ENCODE measurements around the gene PAX1. TPM values are rescaled to one million over a fixed set of nuclear protein-coding genes. Genes with fewer than 3 reads are reported as not detected.

Gene PAX1
- not detected in 2 replicates for total RNA-seq (2014; rRNA removed; shearing (Covaris generic); ENCODE audit: low replicate concordance)

- DNase-seq (ENCODE audit: low read depth), result no peak
- in situ Hi-C loops (cut with HindIII; ENCODE audit: low pct_unique_long_range_greater_than_20kb, low sequenced_read_pairs), result no loop called here
These were observed at the start of gene PAX1 for GRCh38 chr20:21705575-21706260. Gene PAX1, plus strand, starts transcription at chr20:21705664. Its CDS starts 49 bp downstream, at chr20:21705713.

GRCh38 chr20:21656308-21657067 is 49.0 kb upstream of the PAX1 start:
- in situ Hi-C loops (cut with HindIII; ENCODE audit: low pct_unique_long_range_greater_than_20kb, low sequenced_read_pairs), result no loop called here
- DNase-seq (ENCODE audit: low read depth), result no peak

- no peak for DNase-seq (ENCODE audit: low read depth)
- in situ Hi-C loops (cut with HindIII; ENCODE audit: low pct_unique_long_range_greater_than_20kb, low sequenced_read_pairs), result no loop called here
These were observed 43.9 kb upstream of the PAX1 start for GRCh38 chr20:21661488-21662055.

- no peak for DNase-seq (ENCODE audit: low read depth)
- in situ Hi-C loops (cut with HindIII; ENCODE audit: low pct_unique_long_range_greater_than_20kb, low sequenced_read_pairs), result no loop called here
These were observed 42.0 kb upstream of the PAX1 start for GRCh38 chr20:21663465-21663864.

- no peak for DNase-seq (ENCODE audit: low read depth)
- in situ Hi-C loops (cut with HindIII; ENCODE audit: low pct_unique_long_range_greater_than_20kb, low sequenced_read_pairs), result no loop called here
These were observed 39.6 kb upstream of the PAX1 start for GRCh38 chr20:21665687-21666446.

- in situ Hi-C loops (cut with HindIII; ENCODE audit: low pct_unique_long_range_greater_than_20kb, low sequenced_read_pairs), result no loop called here
- DNase-seq (ENCODE audit: low read depth), result no peak
These were observed 35.3 kb upstream of the PAX1 start for GRCh38 chr20:21670126-21670525.

GRCh38 chr20:21670981-21671380 is 34.5 kb upstream of the PAX1 start:
- no peak for DNase-seq (ENCODE audit: low read depth)
- in situ Hi-C loops (cut with HindIII; ENCODE audit: low pct_unique_long_range_greater_than_20kb, low sequenced_read_pairs), result no loop called here

GRCh38 chr20:21677261-21677660 is 28.2 kb upstream of the PAX1 start:
- DNase-seq (ENCODE audit: low read depth), result no peak
- in situ Hi-C loops (cut with HindIII; ENCODE audit: low pct_unique_long_range_greater_than_20kb, low sequenced_read_pairs), result no loop called here

GRCh38 chr20:21677781-21678180 is 27.7 kb upstream of the PAX1 start:
- no peak for DNase-seq (ENCODE audit: low read depth)
- in situ Hi-C loops (cut with HindIII; ENCODE audit: low pct_unique_long_range_greater_than_20kb, low sequenced_read_pairs), result no loop called here

GRCh38 chr20:21681234-21681921 is 24.1 kb upstream of the PAX1 start:
- in situ Hi-C loops (cut with HindIII; ENCODE audit: low pct_unique_long_range_greater_than_20kb, low sequenced_read_pairs), result no loop called here
- DNase-seq (ENCODE audit: low read depth), result no peak

- no peak for DNase-seq (ENCODE audit: low read depth)
- in situ Hi-C loops (cut with HindIII; ENCODE audit: low pct_unique_long_range_greater_than_20kb, low sequenced_read_pairs), result no loop called here
These were observed 23.5 kb upstream of the PAX1 start for GRCh38 chr20:21681922-21682318.

GRCh38 chr20:21682521-21682954 is 22.9 kb upstream of the PAX1 start:
- in situ Hi-C loops (cut with HindIII; ENCODE audit: low pct_unique_long_range_greater_than_20kb, low sequenced_read_pairs), result no loop called here
- DNase-seq (ENCODE audit: low read depth), result peak; percentile 56

- in situ Hi-C loops (cut with HindIII; ENCODE audit: low pct_unique_long_range_greater_than_20kb, low sequenced_read_pairs), result no loop called here
These were observed 20.8 kb upstream of the PAX1 start for GRCh38 chr20:21684671-21685070.

GRCh38 chr20:21685981-21686380 is 19.5 kb upstream of the PAX1 start:
- in situ Hi-C loops (cut with HindIII; ENCODE audit: low pct_unique_long_range_greater_than_20kb, low sequenced_read_pairs), result no loop called here

More at GRCh38 chr20:21684671-21685070, 20.8 kb upstream of the PAX1 start:
- DNase-seq (ENCODE audit: low read depth), result no peak

GRCh38 chr20:21693322-21693721 is 12.1 kb upstream of the PAX1 start:
- in situ Hi-C loops (cut with HindIII; ENCODE audit: low pct_unique_long_range_greater_than_20kb, low sequenced_read_pairs), result no loop called here
- DNase-seq (ENCODE audit: low read depth), result peak; percentile 10

More at GRCh38 chr20:21685981-21686380, 19.5 kb upstream of the PAX1 start:
- no peak for DNase-seq (ENCODE audit: low read depth)

GRCh38 chr20:21698494-21699215 is 6.8 kb upstream of the PAX1 start:
- in situ Hi-C loops (cut with HindIII; ENCODE audit: low pct_unique_long_range_greater_than_20kb, low sequenced_read_pairs), result no loop called here
- no peak for DNase-seq (ENCODE audit: low read depth)

GRCh38 chr20:21699216-21699508 is 6.3 kb upstream of the PAX1 start:
- in situ Hi-C loops (cut with HindIII; ENCODE audit: low pct_unique_long_range_greater_than_20kb, low sequenced_read_pairs), result no loop called here
- DNase-seq (ENCODE audit: low read depth), result no peak

Measured in Caki2 (cell line).